HepG2 (cell line): ENCODE measurements around the gene CHID1. TPM values are rescaled to one million over a fixed set of nuclear protein-coding genes. Genes with fewer than 3 reads are reported as not detected.

Experiments
- ATAC-seq: fragments of 200-7000 bp; cut with Tn5 transposase; 3 replicates; pipeline ENCODE4 v1.9.1; 2020; ENCODE audit warnings: mild to moderate bottlenecking, moderate library complexity
- BruUV-seq: library from RNA; stranded (reverse); fragments of 400-500 nt; replicated peaks from 2 replicates; lab custom pipeline; 2021; lab: Mats Ljungman, UMichigan
- CTCF ChIA-PET: fragments of 300-600 bp; formaldehyde crosslinking; extraction: SDS; loops from one replicate; lab custom pipeline; 2021; ENCODE audit warnings: low total read pairs, inconsistent platforms, low intra/inter-chr PET ratio; lab: Yijun Ruan, JAX
- POLR2A ChIA-PET: fragments of 350-600 bp; sonication (Branson Sonifier 250); formaldehyde crosslinking; loops from one replicate; lab custom pipeline; 2020; ENCODE audit warnings: antibody characterized with exemption, inconsistent platforms; lab: Yijun Ruan, JAX
- DNase-seq: peaks from one replicate; pipeline ENCODE4 v3.0.0-alpha.2; 2015; ENCODE audit warnings: low spot score
- FAIRE-seq: peaks from 3 replicates; lab custom pipeline; 2011; peaks lifted over from hg19 to GRCh38; lab: Jason Lieb, UNC
- H2AFZ ChIP-seq: one replicate; pipeline ENCODE4 v1.6.1; 2011; ENCODE audit warnings: low read length, inconsistent platforms
- H3K27ac ChIP-seq: fragments of 300-600 bp; 3 replicates; pipeline ENCODE4 v1.8.0; 2011; ENCODE audit warnings: mixed run types, mild to moderate bottlenecking, mixed read lengths, low read length, inconsistent platforms; ENCODE audit not compliant: insufficient read depth; ENCODE audit errors: extremely low read length
- H3K27me3 ChIP-seq, 2 experiments: fragments of 200-600 bp in 1 of 2; 2 replicates in 1 of 2; 3 replicates in 1 of 2; pipeline versions ENCODE4 v1.6.0 to v1.8.0; 2011; ENCODE audit warnings: low read length in 2 of 2, mild to moderate bottlenecking in 2 of 2, moderate library complexity in 2 of 2, inconsistent platforms in 1 of 2; ENCODE audit not compliant: insufficient read depth in 2 of 2, control insufficient read depth in 1 of 2
- H3K36me3 ChIP-seq, 2 experiments: fragments of 200-600 bp in 1 of 2; replicated peaks in 1 of 2; 2 replicates in 1 of 2; 3 replicates in 1 of 2; pipeline versions ENCODE4 v1.5.1 to v1.8.0; 2011; ENCODE audit warnings: low read length in 2 of 2, inconsistent platforms in 1 of 2; ENCODE audit not compliant: insufficient read depth in 2 of 2, control insufficient read depth in 1 of 2
- H3K4me1 ChIP-seq: 2 replicates; pipeline ENCODE4 v1.5.1; 2012; ENCODE audit warnings: low read length, inconsistent platforms; ENCODE audit not compliant: insufficient read depth
- H3K4me2 ChIP-seq: 2 replicates; pipeline ENCODE4 v1.6.0; 2011; ENCODE audit warnings: low read depth, low read length, inconsistent platforms
- H3K4me3 ChIP-seq, 3 experiments: fragments of 200-600 bp in 1 of 3; sonication (generic), shearing (Covaris generic) in 1 of 3; replicated peaks in 1 of 3; 2 replicates each; pipeline ENCODE4 v1.5.1; 2011 to 2016; ENCODE audit warnings: low read length in 3 of 3, inconsistent platforms in 2 of 3, low read depth in 2 of 3, mild to moderate bottlenecking in 2 of 3, control low read depth in 1 of 3, mixed read lengths in 1 of 3; ENCODE audit not compliant: insufficient read depth in 1 of 3
- H3K79me2 ChIP-seq: one replicate; pipeline ENCODE4 v1.6.1; 2011; ENCODE audit warnings: low read length, inconsistent platforms; ENCODE audit not compliant: insufficient read depth
- H3K9ac ChIP-seq: 2 replicates; pipeline ENCODE4 v1.6.0; 2011; ENCODE audit warnings: mild to moderate bottlenecking, low read depth, low read length, inconsistent platforms; ENCODE audit not compliant: insufficient read depth
- H3K9me3 ChIP-seq: 2 replicates; pipeline ENCODE4 v1.5.1; 2012; ENCODE audit warnings: mild to moderate bottlenecking, low read length
- H4K20me1 ChIP-seq: 2 replicates; pipeline ENCODE4 v1.6.0; 2011; ENCODE audit warnings: inconsistent platforms, mild to moderate bottlenecking, low read length, moderate library complexity; ENCODE audit not compliant: insufficient read depth
- ASH2L ChIP-seq: fragments of 300-600, 200-600 bp; sonication (generic); IDR thresholded peaks from 2 replicates; pipeline ENCODE4 v1.7.0; 2017; ENCODE audit warnings: low read depth, mild to moderate bottlenecking, moderate library complexity, mixed read lengths, low read length; ENCODE audit not compliant: insufficient read length
- DNMT3B ChIP-seq: conservative IDR thresholded peaks from 2 replicates; pipeline ENCODE4 v1.6.1; 2016; ENCODE audit warnings: missing biosample characterization, control low read depth
- ESRRA ChIP-seq: sonication (generic); formaldehyde crosslinking; IDR thresholded peaks from 2 replicates; pipeline ENCODE4 v1.5.1; 2020; ENCODE audit warnings: mild to moderate bottlenecking, low read depth, missing genetic modification reagents
- HES4 ChIP-seq: sonication (generic); formaldehyde crosslinking; IDR thresholded peaks from 2 replicates; pipeline ENCODE4 v1.9.0; 2021; ENCODE audit warnings: mild to moderate bottlenecking, missing genetic modification reagents, borderline replicate concordance
- MZF1 ChIP-seq: sonication (generic); formaldehyde crosslinking; IDR thresholded peaks from 2 replicates; pipeline ENCODE4 v1.8.1; 2023; ENCODE audit warnings: mild to moderate bottlenecking, missing genetic modification reagents, borderline replicate concordance
- NFKB2 ChIP-seq: sonication (generic); formaldehyde crosslinking; IDR thresholded peaks from 2 replicates; pipeline ENCODE4 v1.4.0; 2020; ENCODE audit warnings: missing genetic modification reagents, borderline replicate concordance
- PCBP1 ChIP-seq: fragments of 200-400 bp; formaldehyde crosslinking; IDR thresholded peaks from 2 replicates; pipeline ENCODE4 v1.6.1; 2017; ENCODE audit warnings: mild to moderate bottlenecking, low read depth, low read length, borderline replicate concordance
- SSRP1 ChIP-seq: IDR thresholded peaks from 2 replicates; pipeline ENCODE4 v1.6.1; 2016; ENCODE audit warnings: control low read depth
- TAF15 ChIP-seq: fragments of 200-400 bp; formaldehyde crosslinking; IDR thresholded peaks from one replicate; pipeline ENCODE4 v1.6.1; 2018; ENCODE audit warnings: mild to moderate bottlenecking, low read depth, low read length; ENCODE audit not compliant: poor library complexity, severe bottlenecking
- TGIF2 ChIP-seq: IDR thresholded peaks from 2 replicates; pipeline ENCODE4 v1.6.1; 2016; ENCODE audit warnings: control low read depth, missing compliant biosample characterization
- ZBTB21 ChIP-seq: sonication (generic); formaldehyde crosslinking; IDR thresholded peaks from 2 replicates; pipeline ENCODE4 v1.4.0; 2020; ENCODE audit warnings: missing genetic modification reagents
- ZKSCAN1 ChIP-seq: fragments of 150-350 bp; IDR thresholded peaks from 2 replicates; pipeline ENCODE4 v1.6.1; 2014; ENCODE audit warnings: low read length
- ZNF20 ChIP-seq: sonication (generic); formaldehyde crosslinking; IDR thresholded peaks from 2 replicates; pipeline ENCODE4 v1.4.0; 2020; ENCODE audit warnings: mild to moderate bottlenecking, moderate library complexity, missing genetic modification reagents
- ZNF292 ChIP-seq: sonication (generic); formaldehyde crosslinking; IDR thresholded peaks from 2 replicates; pipeline ENCODE4 v1.8.1; 2022; ENCODE audit warnings: mild to moderate bottlenecking, low read depth, missing genetic modification reagents, borderline replicate concordance
- ZNF296 ChIP-seq: sonication (generic); formaldehyde crosslinking; conservative IDR thresholded peaks from 2 replicates; pipeline ENCODE4 v1.5.0; 2020; ENCODE audit warnings: mild to moderate bottlenecking, missing genetic modification reagents
- ZNF607 ChIP-seq: sonication (generic); formaldehyde crosslinking; IDR thresholded peaks from 2 replicates; pipeline ENCODE4 v1.5.1; 2020; ENCODE audit warnings: missing genetic modification reagents, mild to moderate bottlenecking, borderline replicate concordance
- WGBS: methylation state at CpG from one replicate; pipeline ENCODE4 v1.1.6; 2017; ENCODE audit warnings: low lambda C conversion rate; 5-methylcytosine and 5-hydroxymethylcytosine counted together
- in situ Hi-C: cut with HindIII; loops from 2 replicates; pipeline ENCODE4 v1.10.0; 2017; ENCODE audit warnings: low pct_unique_long_range_greater_than_20kb; ENCODE audit not compliant: extremely low pct_ligation_motif_present
- intact Hi-C: fragments of 100-400 bp; cut with micrococcal nuclease; formaldehyde crosslinking; loops from one replicate; pipeline ENCODE4 v1.10.0; 2022; ENCODE audit not compliant: unreplicated experiment
- polyA plus RNA-seq, 8 experiments: library from polyadenylated mRNA; depleted of rRNA in 3 of 8; stranded (reverse) in 7 of 8; unstranded in 1 of 8; fragments of >200 nt; fragmentation: Illumina TruSeq in 4 of 8; extraction: Trizol in 4 of 8; gene quantifications; 2 replicates each; pipeline versions ENCODE4 v1.2.1 to v1.2.3, GENCODE V29; 2011 to 2016; ENCODE audit warnings: low read depth in 4 of 8, missing spikeins in 1 of 8, mixed read lengths in 1 of 8; ENCODE audit not compliant: insufficient read depth in 1 of 8
- total RNA-seq, 5 experiments: library from RNA; depleted of rRNA; stranded (reverse); fragments of >200 nt; fragmentation: Illumina TruSeq; extraction: Trizol; gene quantifications; 2 replicates each; pipeline ENCODE4 v1.2.3, GENCODE V29; 2016; ENCODE audit warnings: low read depth in 1 of 5
- TF ChIP-seq, protein P1 (sequence below): sonication (generic); formaldehyde crosslinking; IDR thresholded peaks from 2 replicates; pipeline ENCODE4 v1.4.0; 2020; ENCODE audit warnings: missing genetic modification reagents
- TF ChIP-seq, protein P2 (sequence below), 2 experiments: sonication (generic) in 1 of 2; formaldehyde crosslinking in 1 of 2; IDR thresholded peaks; 2 replicates each; pipeline versions ENCODE4 v1.4.0 to v1.6.1; 2018 to 2020; ENCODE audit warnings: missing genetic modification reagents in 2 of 2, borderline replicate concordance in 1 of 2, low read depth in 1 of 2, mild to moderate bottlenecking in 1 of 2, missing biosample characterization in 1 of 2
- TF ChIP-seq, protein P3 (sequence below): sonication (generic); formaldehyde crosslinking; IDR thresholded peaks from 2 replicates; pipeline ENCODE4 v1.4.0; 2020; ENCODE audit warnings: missing genetic modification reagents

Gene CHID1
- total and polyA plus RNA-seq, 2 of the 13 experiments (the other 11 are each of a cell fraction or from before 2014, with no cell fraction given) = 65.1 to 93.6 TPM

DNA sequence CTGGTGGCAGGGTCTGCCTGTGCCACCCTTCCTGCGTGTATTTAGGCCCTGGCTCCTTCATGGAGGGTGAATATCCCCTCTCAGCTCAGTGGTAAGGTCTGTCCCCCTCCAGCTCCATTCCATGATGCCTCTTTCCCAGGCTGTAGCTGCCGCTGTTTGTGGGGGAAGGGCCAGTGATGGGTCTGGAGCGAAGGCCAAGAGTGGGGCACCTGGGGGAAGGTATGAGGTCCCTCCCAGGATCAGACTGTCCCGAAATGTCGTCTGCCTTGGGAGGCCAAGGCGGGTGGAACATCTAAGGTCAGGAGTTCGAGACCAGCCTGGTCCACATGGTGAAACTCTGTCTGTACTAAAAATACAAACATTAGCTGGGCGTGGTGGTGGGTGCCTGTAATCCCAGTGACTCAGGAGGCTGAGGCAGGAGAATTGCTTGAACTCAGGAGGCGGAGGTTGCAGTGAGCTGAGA lies 76.7 kb downstream of the CHID1 start:
- peak overlapping the region; percentile 71 to 81 (median 77); a peak in 5 of 6 replicates for H3K4me3 ChIP-seq
- intact Hi-C loops (no loop called here), in situ Hi-C loops (no loop called here)
- peak overlapping the region; percentile 85 for H3K9ac ChIP-seq
- peaks cover 9% of the 10 kb centered on the region; the same call in 1 of the 2 replicates for H4K20me1 ChIP-seq
- H3K27ac ChIP-seq = peak overlapping the region; percentile 61
- H3K27me3 ChIP-seq = no peaks in the 10 kb centered on the region
- DNase-seq (no peak), FAIRE-seq (no peak), ATAC-seq (no peak)
- peaks cover 11% of the 10 kb centered on the region for H3K79me2 ChIP-seq
- no TSS peak for BruUV-seq
- peaks cover 4 to 17% of the 10 kb centered on the region in 2 experiments; a peak in 3 of 5 replicates for H3K36me3 ChIP-seq
- no peaks in the 10 kb centered on the region for H3K9me3 ChIP-seq
- H3K4me1 ChIP-seq = peaks cover 75% of the 10 kb centered on the region
- POLR2A ChIA-PET = interaction anchor here (0.6 to 16.1 kb wide), 4 partner anchors 8 to 28 kb away, joined by 5 to 264 read pairs (median 74); partner anchors contain the start of genes PNPLA2, POLR2L, RPLP2 and TSPAN4
- CTCF ChIA-PET = no interaction called here
- WGBS = 52% methylated on average over 9 of the region's 9 CpGs
- no peak overlapping the region for H2AFZ ChIP-seq
- peak overlapping the region; percentile 81 for H3K4me2 ChIP-seq
- TF ChIP-seq ZNF296 (no peak), TAF15 (no peak), PCBP1 (no peak), ZNF292 (CRISPR knock-in tag) (no peak), ASH2L (no peak), MZF1 (CRISPR knock-in tag) (no peak), ESRRA (CRISPR knock-in tag) (no peak), ZBTB21 (CRISPR knock-in tag) (no peak), HES4 (CRISPR knock-in tag) (no peak), ZNF607 (0 out of 2 replicates have a peak, but pooled peaks have one; percentile 41), TGIF2 (CRISPR knock-in tag) (no peak), ZNF20 (CRISPR knock-in tag) (no peak), SSRP1 (CRISPR knock-in tag) (no peak), ZKSCAN1 (no peak), DNMT3B (CRISPR knock-in tag) (no peak), NFKB2 (no peak)
- TF ChIP-seq, protein P1, sequence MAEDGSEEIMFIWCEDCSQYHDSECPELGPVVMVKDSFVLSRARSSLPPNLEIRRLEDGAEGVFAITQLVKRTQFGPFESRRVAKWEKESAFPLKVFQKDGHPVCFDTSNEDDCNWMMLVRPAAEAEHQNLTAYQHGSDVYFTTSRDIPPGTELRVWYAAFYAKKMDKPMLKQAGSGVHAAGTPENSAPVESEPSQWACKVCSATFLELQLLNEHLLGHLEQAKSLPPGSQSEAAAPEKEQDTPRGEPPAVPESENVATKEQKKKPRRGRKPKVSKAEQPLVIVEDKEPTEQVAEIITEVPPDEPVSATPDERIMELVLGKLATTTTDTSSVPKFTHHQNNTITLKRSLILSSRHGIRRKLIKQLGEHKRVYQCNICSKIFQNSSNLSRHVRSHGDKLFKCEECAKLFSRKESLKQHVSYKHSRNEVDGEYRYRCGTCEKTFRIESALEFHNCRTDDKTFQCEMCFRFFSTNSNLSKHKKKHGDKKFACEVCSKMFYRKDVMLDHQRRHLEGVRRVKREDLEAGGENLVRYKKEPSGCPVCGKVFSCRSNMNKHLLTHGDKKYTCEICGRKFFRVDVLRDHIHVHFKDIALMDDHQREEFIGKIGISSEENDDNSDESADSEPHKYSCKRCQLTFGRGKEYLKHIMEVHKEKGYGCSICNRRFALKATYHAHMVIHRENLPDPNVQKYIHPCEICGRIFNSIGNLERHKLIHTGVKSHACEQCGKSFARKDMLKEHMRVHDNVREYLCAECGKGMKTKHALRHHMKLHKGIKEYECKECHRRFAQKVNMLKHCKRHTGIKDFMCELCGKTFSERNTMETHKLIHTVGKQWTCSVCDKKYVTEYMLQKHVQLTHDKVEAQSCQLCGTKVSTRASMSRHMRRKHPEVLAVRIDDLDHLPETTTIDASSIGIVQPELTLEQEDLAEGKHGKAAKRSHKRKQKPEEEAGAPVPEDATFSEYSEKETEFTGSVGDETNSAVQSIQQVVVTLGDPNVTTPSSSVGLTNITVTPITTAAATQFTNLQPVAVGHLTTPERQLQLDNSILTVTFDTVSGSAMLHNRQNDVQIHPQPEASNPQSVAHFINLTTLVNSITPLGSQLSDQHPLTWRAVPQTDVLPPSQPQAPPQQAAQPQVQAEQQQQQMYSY (CRISPR knock-in tag) = peak; percentile 82
- TF ChIP-seq, protein P2, sequence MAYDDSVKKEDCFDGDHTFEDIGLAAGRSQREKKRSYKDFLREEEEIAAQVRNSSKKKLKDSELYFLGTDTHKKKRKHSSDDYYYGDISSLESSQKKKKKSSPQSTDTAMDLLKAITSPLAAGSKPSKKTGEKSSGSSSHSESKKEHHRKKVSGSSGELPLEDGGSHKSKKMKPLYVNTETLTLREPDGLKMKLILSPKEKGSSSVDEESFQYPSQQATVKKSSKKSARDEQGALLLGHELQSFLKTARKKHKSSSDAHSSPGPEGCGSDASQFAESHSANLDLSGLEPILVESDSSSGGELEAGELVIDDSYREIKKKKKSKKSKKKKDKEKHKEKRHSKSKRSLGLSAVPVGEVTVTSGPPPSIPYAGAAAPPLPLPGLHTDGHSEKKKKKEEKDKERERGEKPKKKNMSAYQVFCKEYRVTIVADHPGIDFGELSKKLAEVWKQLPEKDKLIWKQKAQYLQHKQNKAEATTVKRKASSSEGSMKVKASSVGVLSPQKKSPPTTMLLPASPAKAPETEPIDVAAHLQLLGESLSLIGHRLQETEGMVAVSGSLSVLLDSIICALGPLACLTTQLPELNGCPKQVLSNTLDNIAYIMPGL (CRISPR knock-in tag; IDR thresholded peaks at IDR 0.05; ENCODE audit: borderline replicate concordance in 1 of 2, low read depth in 1 of 2) = 0 out of 4 replicates have a peak, but pooled peaks of 1 of the 2 experiments have one; percentile 2
- TF ChIP-seq, protein P3, sequence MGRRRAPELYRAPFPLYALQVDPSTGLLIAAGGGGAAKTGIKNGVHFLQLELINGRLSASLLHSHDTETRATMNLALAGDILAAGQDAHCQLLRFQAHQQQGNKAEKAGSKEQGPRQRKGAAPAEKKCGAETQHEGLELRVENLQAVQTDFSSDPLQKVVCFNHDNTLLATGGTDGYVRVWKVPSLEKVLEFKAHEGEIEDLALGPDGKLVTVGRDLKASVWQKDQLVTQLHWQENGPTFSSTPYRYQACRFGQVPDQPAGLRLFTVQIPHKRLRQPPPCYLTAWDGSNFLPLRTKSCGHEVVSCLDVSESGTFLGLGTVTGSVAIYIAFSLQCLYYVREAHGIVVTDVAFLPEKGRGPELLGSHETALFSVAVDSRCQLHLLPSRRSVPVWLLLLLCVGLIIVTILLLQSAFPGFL = no peak
